Epithelial cell of esophagus (primary cell): ENCODE results near the gene PANK4.

ENCODE experiments used
- DNase-seq: peaks from one replicate; pipeline ENCODE4 v3.0.0; 2010; ENCODE audit warnings: low read depth
- H3K4me3 ChIP-seq: 2 replicates; pipeline ENCODE4 v1.5.1; 2011; ENCODE audit warnings: mild to moderate bottlenecking, low read length, control low read depth
- TF ChIP-seq, protein P1 (sequence below): IDR thresholded peaks from 2 replicates; pipeline ENCODE4 v1.5.1; 2011; ENCODE audit warnings: low read depth, mild to moderate bottlenecking, low read length, control low read depth, inconsistent platforms; ENCODE audit not compliant: insufficient read depth; ENCODE audit errors: missing control alignments

PANK4 gene

DNA sequence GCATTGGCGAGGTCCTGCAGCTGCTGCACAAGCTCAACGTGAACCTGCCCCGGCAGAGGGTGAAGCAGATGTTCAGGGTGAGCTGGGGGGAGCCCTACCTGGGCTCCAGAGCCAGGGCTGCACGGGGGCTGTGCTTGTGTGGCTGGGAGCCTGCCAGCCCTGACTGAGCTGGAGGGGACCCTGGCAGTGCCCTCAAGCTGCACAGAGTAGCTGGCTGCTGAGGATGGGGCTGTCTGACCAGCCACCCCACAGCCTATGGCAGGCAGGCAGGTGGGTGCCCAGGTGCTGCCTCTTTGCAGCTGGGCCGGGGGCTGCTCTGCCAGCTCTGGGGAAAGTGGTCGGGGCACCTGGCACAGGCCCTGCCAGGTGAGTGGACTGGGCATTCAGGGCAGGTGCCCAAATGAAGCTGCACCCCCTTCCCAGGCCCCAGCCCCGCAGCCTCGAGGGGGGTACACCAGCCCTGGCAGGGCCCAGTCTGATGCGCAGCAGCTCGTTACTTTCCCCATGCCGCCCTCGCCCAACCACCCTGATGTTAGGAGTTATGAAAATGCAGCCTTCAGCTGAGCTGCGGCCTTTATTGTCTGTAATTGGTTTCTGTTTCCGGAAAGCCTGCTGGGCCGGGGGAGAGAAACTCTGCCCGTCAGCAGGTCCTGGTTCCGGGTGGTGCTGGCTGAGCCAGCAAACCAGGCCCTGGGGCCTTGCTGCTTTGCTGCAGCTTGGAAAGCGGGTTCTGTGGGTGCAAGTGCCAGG, 46.0 kb downstream of the PANK4 start:
- no peak for DNase-seq
- TF ChIP-seq, protein P1, sequence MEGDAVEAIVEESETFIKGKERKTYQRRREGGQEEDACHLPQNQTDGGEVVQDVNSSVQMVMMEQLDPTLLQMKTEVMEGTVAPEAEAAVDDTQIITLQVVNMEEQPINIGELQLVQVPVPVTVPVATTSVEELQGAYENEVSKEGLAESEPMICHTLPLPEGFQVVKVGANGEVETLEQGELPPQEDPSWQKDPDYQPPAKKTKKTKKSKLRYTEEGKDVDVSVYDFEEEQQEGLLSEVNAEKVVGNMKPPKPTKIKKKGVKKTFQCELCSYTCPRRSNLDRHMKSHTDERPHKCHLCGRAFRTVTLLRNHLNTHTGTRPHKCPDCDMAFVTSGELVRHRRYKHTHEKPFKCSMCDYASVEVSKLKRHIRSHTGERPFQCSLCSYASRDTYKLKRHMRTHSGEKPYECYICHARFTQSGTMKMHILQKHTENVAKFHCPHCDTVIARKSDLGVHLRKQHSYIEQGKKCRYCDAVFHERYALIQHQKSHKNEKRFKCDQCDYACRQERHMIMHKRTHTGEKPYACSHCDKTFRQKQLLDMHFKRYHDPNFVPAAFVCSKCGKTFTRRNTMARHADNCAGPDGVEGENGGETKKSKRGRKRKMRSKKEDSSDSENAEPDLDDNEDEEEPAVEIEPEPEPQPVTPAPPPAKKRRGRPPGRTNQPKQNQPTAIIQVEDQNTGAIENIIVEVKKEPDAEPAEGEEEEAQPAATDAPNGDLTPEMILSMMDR: no peak
- H3K4me3 ChIP-seq: no peak overlapping the region

DNA sequence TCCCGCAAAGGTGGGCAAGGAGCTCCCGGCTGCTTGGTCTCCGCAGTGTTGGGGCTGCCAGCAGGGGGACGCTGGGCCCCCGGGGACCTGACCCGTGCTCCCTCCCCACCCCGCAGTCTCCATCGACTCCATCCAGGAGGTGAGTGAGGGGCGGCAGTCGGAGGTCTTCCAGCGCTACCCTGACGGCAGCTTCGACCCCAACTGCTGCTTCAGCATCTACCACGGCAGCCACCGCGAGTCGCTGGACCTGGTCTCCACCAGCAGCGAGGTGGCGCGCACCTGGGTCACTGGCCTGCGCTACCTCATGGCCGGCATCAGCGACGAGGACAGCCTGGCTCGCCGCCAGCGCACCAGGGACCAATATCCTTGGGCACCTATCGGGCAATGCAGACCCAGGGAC, 46.8 kb downstream of the PANK4 start:
- H3K4me3 ChIP-seq: no peak overlapping the region
- no peak for DNase-seq
- TF ChIP-seq, protein P1: no peak

DNA sequence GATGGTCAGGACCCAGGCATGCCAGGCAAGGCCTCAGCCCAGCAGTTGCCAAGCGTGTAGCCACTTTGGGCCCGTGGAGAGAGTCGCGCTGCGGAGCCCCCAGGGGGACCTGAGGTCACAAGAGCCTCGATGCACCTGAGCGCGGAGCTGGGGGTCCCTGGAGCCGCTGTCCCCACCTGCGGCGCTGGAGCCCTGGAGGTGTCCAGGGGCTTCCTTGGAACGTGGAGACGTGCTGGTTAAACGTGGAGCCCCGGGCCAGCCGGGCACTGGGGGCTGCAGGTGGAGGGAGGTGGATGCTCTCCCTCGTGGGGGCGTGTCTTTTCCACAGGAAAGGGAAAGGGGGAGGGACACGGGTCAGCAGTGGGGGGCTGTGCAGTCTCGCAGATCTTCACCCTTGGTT, 47.2 kb downstream of the PANK4 start:
- no peak for DNase-seq
- H3K4me3 ChIP-seq: no peak overlapping the region
- TF ChIP-seq, protein P1: no peak

DNA sequence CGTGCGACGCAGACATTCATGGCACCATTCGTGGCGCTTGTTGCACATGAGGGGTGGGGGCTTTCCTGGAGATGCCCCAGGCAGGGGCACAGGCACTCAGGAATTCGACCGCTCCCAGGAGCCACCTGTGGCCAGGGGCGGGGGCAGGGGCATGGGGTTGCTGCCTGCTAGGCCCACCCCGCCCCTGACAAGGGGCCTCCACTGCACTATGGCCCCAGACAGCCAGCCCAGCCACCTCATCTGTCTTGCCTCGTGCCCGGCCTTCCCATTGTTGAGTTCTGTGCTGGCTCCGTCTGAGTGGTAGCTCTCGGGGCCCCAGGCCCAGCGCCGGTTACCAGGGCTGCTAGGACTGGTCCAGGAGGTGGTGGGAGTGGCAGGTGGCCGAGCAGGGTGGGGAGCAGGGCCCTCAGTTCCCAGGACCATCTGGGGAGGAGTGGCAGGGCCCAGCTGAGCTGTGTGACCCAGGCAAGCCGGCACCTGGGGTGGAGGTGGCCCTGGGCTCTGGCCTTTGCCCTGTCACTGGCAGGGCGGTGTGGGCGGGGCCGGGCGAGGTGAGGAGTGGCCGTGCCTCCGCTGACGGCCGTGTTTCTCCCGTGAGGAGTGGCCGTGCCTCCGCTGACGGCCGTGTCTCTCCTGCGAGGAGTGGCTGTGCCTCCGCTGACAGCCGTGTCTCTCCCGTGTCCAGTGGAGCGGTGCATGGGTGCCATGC, 48.5 kb downstream of the PANK4 start:
- TF ChIP-seq, protein P1: no peak
- H3K4me3 ChIP-seq: no peak overlapping the region
- no peak for DNase-seq

DNA sequence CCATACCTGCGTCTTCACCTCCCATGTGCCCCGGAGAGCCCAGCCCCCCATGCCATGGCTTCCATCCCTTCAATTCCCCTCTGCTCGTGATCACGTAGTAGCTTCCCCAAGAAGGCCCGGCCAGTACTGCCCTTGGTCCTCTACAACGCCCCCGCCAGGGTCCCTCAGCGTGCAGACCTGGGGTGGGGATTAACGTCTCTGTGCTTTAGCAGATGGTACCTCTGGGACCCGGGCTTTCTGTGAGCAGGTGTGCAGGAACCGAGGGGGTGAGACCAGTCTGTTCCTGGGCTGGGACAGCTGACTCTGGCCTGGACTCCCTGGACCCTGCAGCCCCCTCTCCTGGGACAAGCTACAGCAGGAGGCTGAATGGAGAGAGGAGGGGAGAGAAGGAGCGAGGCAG, 49.1 kb downstream of the PANK4 start:
- H3K4me3 ChIP-seq: no peak overlapping the region
- DNase-seq: no peak
- TF ChIP-seq, protein P1: no peak

DNA sequence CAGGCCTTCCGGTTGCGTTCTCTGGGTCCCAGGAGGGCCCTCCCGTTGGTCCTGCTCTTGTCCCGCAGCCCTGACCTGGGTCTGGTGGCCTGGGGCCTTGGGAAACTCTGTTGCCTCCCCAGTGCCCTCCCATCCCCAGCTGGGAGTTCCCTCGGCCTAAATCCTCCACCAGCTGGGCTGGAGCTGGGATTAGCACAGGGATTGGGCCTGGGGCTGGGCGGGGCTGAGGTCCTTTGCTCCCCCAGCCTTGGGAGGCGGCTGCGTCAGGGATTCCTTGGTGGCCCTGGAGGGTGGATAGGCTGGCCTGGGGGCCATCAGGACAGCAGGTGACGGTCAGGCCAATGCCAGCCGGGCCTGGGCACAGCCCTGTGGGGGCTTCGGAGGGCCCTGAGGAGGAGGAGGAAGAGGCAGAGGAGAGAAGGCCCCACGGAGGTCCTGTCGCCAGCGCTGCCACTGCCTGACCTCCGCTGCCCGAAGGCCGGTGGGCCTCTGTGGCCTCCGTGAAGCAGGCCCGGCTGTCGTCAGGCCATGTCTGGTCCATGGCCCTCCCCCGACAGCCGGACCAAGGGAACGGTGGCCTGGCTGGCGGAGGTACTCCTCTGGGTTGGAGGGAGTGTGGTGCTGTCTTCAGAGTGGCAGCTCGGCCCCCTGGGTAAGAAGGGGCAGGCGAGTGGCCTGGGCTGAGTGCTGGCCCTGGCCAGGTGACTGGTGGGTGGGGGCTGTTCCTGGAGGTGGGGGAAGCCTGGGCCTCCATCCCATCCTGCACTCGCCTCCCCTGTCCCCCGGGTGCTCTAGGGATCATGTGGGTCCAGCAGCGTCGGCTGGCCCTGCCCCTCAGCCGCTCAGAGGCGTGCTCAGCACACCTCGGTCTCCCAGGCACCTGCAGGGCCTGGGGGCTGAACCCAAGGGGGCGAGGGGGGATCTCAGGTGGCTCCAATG, 50.1 kb downstream of the PANK4 start, which contains the start of gene PLCH2:
TSS of gene PLCH2 (plus strand) at position 229 of the 939 bp plus-strand sequence. CDS start at position 529, 300 bp downstream.
- H3K4me3 ChIP-seq: no peak within 1 kb of the TSS
- no peak for DNase-seq
- TF ChIP-seq, protein P1: no peak
